HL-60/S4 treated with phorbol 12-myristate 13-acetate at 8.2 ng/mL for 4 days and 3 days (cell line): ENCODE measurements around the gene ADGRD1.

Experiments used
- in situ Hi-C: fragments of 300-500 bp; cut with MboI; formaldehyde crosslinking; loops from 2 replicates; pipeline ENCODE4 v1.15.0; 2022; ENCODE audit warnings: low sequenced_read_pairs

ADGRD1 gene

GRCh38 chr12:131130311-131130911 lies 176.7 kb downstream of the ADGRD1 start:
- in situ Hi-C loops, result loop anchor here (25.0 kb wide), 1 partner anchor 218 kb away; no protein-coding TSS in a partner anchor

GRCh38 chr12:131131077-131131807 lies 177.5 kb downstream of the ADGRD1 start:
- in situ Hi-C loops, result loop anchor here (25.0 kb wide), 1 partner anchor 219 kb away; no protein-coding TSS in a partner anchor

- in situ Hi-C loops, result loop anchor here (25.0 kb wide), 1 partner anchor 219 kb away; no protein-coding TSS in a partner anchor
Observed at GRCh38 chr12:131131808-131132117, 178.1 kb downstream of the ADGRD1 start.

- in situ Hi-C loops, result loop anchor here (25.0 kb wide), 1 partner anchor 220 kb away; no protein-coding TSS in a partner anchor
Observed at GRCh38 chr12:131132118-131132892, 178.6 kb downstream of the ADGRD1 start.

GRCh38 chr12:131133015-131133905 lies 179.6 kb downstream of the ADGRD1 start:
- in situ Hi-C loops, result loop anchor here (25.0 kb wide), 1 partner anchor 221 kb away; no protein-coding TSS in a partner anchor

GRCh38 chr12:131133994-131134393 lies 180.3 kb downstream of the ADGRD1 start:
- in situ Hi-C loops, result loop anchor here (25.0 kb wide), 1 partner anchor 222 kb away; no protein-coding TSS in a partner anchor

- in situ Hi-C loops, result loop anchor here (25.0 kb wide), 1 partner anchor 222 kb away; no protein-coding TSS in a partner anchor
Observed at GRCh38 chr12:131134523-131135310, 181.0 kb downstream of the ADGRD1 start.

GRCh38 chr12:131135311-131135785 lies 181.6 kb downstream of the ADGRD1 start:
- in situ Hi-C loops, result loop anchor here (25.0 kb wide), 1 partner anchor 223 kb away; no protein-coding TSS in a partner anchor

- in situ Hi-C loops, result loop anchor here (25.0 kb wide), 1 partner anchor 224 kb away; no protein-coding TSS in a partner anchor
Observed at GRCh38 chr12:131135786-131136538, 182.3 kb downstream of the ADGRD1 start.

- in situ Hi-C loops, result loop anchor here (25.0 kb wide), 1 partner anchor 224 kb away; no protein-coding TSS in a partner anchor
Observed at GRCh38 chr12:131136539-131136872, 182.8 kb downstream of the ADGRD1 start.

GRCh38 chr12:131137009-131137835 lies 183.5 kb downstream of the ADGRD1 start:
- in situ Hi-C loops, result loop anchor here (25.0 kb wide), 1 partner anchor 225 kb away; no protein-coding TSS in a partner anchor

- in situ Hi-C loops, result loop anchor here (25.0 kb wide), 1 partner anchor 226 kb away; no protein-coding TSS in a partner anchor
Observed at GRCh38 chr12:131137836-131138637, 184.3 kb downstream of the ADGRD1 start.

- in situ Hi-C loops, result loop anchor here (25.0 kb wide), 1 partner anchor 226 kb away; no protein-coding TSS in a partner anchor
Observed at GRCh38 chr12:131138638-131139362, 185.1 kb downstream of the ADGRD1 start.

GRCh38 chr12:131139363-131140068 lies 185.8 kb downstream of the ADGRD1 start:
- in situ Hi-C loops, result loop anchor here (25.0 kb wide), 1 partner anchor 227 kb away; no protein-coding TSS in a partner anchor

- in situ Hi-C loops, result loop anchor here (25.0 kb wide), 1 partner anchor 228 kb away; no protein-coding TSS in a partner anchor
Observed at GRCh38 chr12:131140069-131140435, 186.3 kb downstream of the ADGRD1 start.
